ENCODE results near the gene ZNF444.

GRCh38 chr19:56114051-56114777 is 26.9 kb upstream of the ZNF444 start:
- TF ChIP-seq GATA2 (IDR thresholded peaks at IDR 0.05; ENCODE audit: low read depth, low read length) (no peak), GATA3 (IDR thresholded peaks at IDR 0.05; ENCODE audit: low read depth, low read length) (no peak)

Data from SH-SY5Y (cell line).